Skeletal muscle satellite cell (primary cell): ENCODE measurements around the gene SLC7A9.
"Not testable (repeated sequence)": the region's sequence is repeated elsewhere in the genome, so short reads cannot be mapped to it uniquely, and the experiment has no call there.

Experiments used
- H3K27me3 ChIP-seq: 2 replicates; pipeline ENCODE4 v1.7.0; 2013; ENCODE audit warnings: low read length; ENCODE audit not compliant: control insufficient read depth, insufficient read depth
- H3K36me3 ChIP-seq: 2 replicates; pipeline ENCODE4 v1.7.0; 2013; ENCODE audit warnings: mild to moderate bottlenecking, control low read depth, low read length; ENCODE audit not compliant: insufficient read depth
- H3K4me1 ChIP-seq: 2 replicates; pipeline ENCODE4 v1.7.0; 2013; ENCODE audit warnings: low read length; ENCODE audit not compliant: control insufficient read depth, insufficient read depth
- H3K4me2 ChIP-seq: 2 replicates; pipeline ENCODE4 v1.7.0; 2013; ENCODE audit warnings: mild to moderate bottlenecking, low read length
- H3K4me3 ChIP-seq: 2 replicates; pipeline ENCODE4 v1.7.0; 2013; ENCODE audit warnings: low read length
- H3K9ac ChIP-seq: 2 replicates; pipeline ENCODE4 v1.7.0; 2013; ENCODE audit warnings: mild to moderate bottlenecking, low read depth, low read length, moderate library complexity
- H3K9me3 ChIP-seq: replicated peaks from 2 replicates; pipeline ENCODE4 v1.7.0; 2013; ENCODE audit warnings: mild to moderate bottlenecking, control low read depth, low read length

The SLC7A9 gene

GRCh38 chr19:32833388-32833787, 36.2 kb downstream of the SLC7A9 start:
- not testable (repeated sequence) for H3K9ac ChIP-seq, H3K9me3 ChIP-seq, H3K27me3 ChIP-seq, H3K4me2 ChIP-seq, H3K4me1 ChIP-seq, H3K36me3 ChIP-seq, H3K4me3 ChIP-seq

GRCh38 chr19:32832825-32833224, 36.7 kb downstream of the SLC7A9 start:
- not testable (repeated sequence) for H3K4me1 ChIP-seq, H3K4me3 ChIP-seq, H3K27me3 ChIP-seq, H3K4me2 ChIP-seq, H3K9me3 ChIP-seq, H3K36me3 ChIP-seq, H3K9ac ChIP-seq

DNA sequence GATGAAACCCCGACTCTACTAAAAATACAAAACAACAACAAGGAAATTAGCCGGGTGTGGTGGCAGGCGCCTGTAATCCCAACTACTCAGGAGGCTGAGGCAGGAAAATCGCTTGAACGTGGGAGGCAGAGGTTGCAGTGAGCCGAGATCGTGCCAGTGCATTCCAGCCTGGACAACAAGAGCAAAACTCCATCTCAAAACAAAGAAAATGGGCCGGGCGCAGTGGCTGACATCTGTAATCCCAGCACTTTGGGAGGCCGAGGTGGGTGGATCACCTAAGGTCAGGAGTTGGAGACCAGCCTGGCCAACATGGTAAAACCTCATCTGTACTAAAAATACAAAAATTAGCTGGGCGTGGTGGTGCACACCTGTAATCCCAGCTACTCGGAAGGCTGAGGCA, 37.5 kb downstream of the SLC7A9 start:
- H3K4me2 ChIP-seq, H3K36me3 ChIP-seq, H3K9ac ChIP-seq, H3K27me3 ChIP-seq, H3K9me3 ChIP-seq, H3K4me3 ChIP-seq, H3K4me1 ChIP-seq: not testable (repeated sequence)

GRCh38 chr19:32831611-32832010, 38.0 kb downstream of the SLC7A9 start:
- Histone ChIP-seq H3K27me3 (no peaks in the 10 kb centered on the region), H3K4me3 (no peak overlapping the region), H3K4me1 (no peaks in the 10 kb centered on the region), H3K9ac (no peak overlapping the region), H3K9me3 (no peaks in the 10 kb centered on the region), H3K4me2 (no peak overlapping the region), H3K36me3 (no peaks in the 10 kb centered on the region)

GRCh38 chr19:32830231-32831014, 39.1 kb downstream of the SLC7A9 start:
- H3K9me3 ChIP-seq, result no peaks in the 10 kb centered on the region
- H3K4me2 ChIP-seq, result no peak overlapping the region
- H3K27me3 ChIP-seq, result no peaks in the 10 kb centered on the region
- H3K36me3 ChIP-seq, result no peaks in the 10 kb centered on the region
- no peak overlapping the region for H3K9ac ChIP-seq
- no peaks in the 10 kb centered on the region for H3K4me1 ChIP-seq
- no peak overlapping the region for H3K4me3 ChIP-seq

- no peak overlapping the region for H3K4me3 ChIP-seq
- no peak overlapping the region for H3K9ac ChIP-seq
- H3K9me3 ChIP-seq, result no peaks in the 10 kb centered on the region
- H3K36me3 ChIP-seq, result no peaks in the 10 kb centered on the region
- H3K4me2 ChIP-seq, result no peak overlapping the region
- peaks cover 9% of the 10 kb centered on the region for H3K27me3 ChIP-seq
- H3K4me1 ChIP-seq, result no peaks in the 10 kb centered on the region
Observed at GRCh38 chr19:32829345-32829896, 40.1 kb downstream of the SLC7A9 start.

- Histone ChIP-seq H3K4me3 (no peak overlapping the region), H3K9me3 (no peaks in the 10 kb centered on the region)
Observed at GRCh38 chr19:32828643-32829344, 40.8 kb downstream of the SLC7A9 start.

DNA sequence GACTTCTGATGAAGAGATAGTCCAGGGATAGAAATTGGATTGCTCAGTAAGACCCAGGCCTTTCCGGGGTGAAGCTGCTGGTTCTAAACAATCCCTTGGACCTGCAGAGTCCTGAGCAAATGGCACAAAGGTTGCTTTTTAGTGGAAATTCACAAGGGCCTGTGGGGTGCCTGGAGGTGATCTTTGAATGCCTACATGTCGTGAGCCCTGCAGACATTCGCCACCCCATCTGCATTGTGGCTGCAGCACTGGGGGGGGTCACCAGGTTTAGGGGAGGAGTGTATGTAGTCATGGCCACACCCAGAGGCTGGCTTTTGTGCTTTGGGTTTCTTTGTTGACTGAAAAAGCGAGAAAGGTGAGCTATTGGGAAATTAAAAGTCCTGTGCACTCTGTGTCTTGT, 41.4 kb downstream of the SLC7A9 start:
- Histone ChIP-seq H3K4me3 (no peak overlapping the region), H3K4me2 (no peak overlapping the region), H3K9ac (no peak overlapping the region), H3K4me1 (no peaks in the 10 kb centered on the region), H3K36me3 (no peaks in the 10 kb centered on the region), H3K9me3 (no peaks in the 10 kb centered on the region), H3K27me3 (peaks cover 22% of the 10 kb centered on the region)

More at GRCh38 chr19:32828643-32829344, 40.8 kb downstream of the SLC7A9 start:
- H3K27me3 ChIP-seq, result peaks cover 15% of the 10 kb centered on the region
- no peak overlapping the region for H3K4me2 ChIP-seq
- no peak overlapping the region for H3K9ac ChIP-seq
- no peaks in the 10 kb centered on the region for H3K36me3 ChIP-seq
- no peaks in the 10 kb centered on the region for H3K4me1 ChIP-seq

DNA sequence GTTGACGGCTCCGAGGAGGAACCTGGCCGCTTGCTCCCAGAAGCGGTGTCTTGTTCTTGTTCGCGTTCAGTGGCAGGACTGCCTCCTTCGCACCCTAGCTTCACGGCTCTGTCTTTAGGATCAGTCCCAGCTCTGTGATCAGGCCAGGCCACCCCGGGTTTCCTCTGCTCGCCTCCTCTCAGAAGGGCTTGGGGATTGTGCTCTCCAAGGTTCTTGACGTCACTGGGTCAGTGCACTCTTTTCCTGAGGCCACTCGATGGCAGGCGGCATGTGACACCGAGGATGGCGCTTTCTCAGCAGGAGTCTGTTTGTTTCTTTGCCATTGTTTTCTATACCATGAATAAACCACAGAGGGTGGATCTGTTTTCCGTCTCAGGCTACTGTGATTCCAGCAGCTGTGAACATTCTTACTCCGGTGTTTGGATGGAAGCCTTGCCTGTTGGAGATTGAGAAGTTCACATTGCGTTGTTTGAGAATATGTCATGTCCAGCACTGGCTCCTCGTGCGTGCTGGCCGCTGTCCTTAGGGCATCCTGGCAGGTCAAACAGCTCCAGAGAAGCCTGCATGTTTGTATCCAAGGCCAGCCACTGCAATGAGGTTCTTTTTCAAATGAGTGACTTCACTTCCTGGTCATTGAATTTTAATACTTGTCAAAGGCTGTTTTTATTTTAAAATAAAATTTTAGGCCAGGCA, 44.5 kb downstream of the SLC7A9 start:
- H3K4me3 ChIP-seq, result no peak overlapping the region
- H3K4me1 ChIP-seq, result no peaks in the 10 kb centered on the region
- no peak overlapping the region for H3K9ac ChIP-seq
- no peaks in the 10 kb centered on the region for H3K36me3 ChIP-seq
- peaks cover 30% of the 10 kb centered on the region for H3K27me3 ChIP-seq
- H3K9me3 ChIP-seq, result no peaks in the 10 kb centered on the region
- H3K4me2 ChIP-seq, result no peak overlapping the region

DNA sequence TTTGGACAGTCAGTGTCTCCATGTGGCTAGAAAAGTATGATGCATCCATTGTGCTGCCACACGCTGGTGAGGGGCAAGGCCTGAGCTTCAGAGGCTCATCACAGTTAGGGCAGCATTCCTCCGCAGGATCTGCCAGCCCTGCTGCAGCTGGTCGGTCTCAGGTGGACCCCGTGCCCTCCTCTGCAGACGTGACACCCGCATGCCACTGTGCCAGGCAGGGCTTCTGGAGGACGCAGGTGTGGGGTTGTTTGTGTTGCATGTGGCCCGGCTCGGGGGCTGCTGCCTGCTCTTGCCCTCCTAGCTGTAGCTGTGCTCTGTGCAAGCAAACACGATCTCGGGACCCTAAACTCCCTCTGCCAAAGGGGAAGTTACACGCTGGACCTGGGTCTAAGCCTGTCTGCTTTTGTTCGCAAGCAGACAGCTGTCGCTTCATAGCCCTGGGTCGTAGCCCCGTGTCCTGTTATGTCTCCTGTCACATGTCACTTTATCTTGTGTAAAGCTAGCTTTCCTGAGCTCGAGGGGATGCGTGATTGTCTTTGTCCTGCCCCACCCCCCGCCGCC, 45.3 kb downstream of the SLC7A9 start:
- no peaks in the 10 kb centered on the region for H3K9me3 ChIP-seq
- peaks cover 37% of the 10 kb centered on the region for H3K27me3 ChIP-seq
- no peak overlapping the region for H3K4me3 ChIP-seq
- no peak overlapping the region for H3K4me2 ChIP-seq
- H3K9ac ChIP-seq, result no peak overlapping the region
- H3K36me3 ChIP-seq, result no peaks in the 10 kb centered on the region
- no peaks in the 10 kb centered on the region for H3K4me1 ChIP-seq

DNA sequence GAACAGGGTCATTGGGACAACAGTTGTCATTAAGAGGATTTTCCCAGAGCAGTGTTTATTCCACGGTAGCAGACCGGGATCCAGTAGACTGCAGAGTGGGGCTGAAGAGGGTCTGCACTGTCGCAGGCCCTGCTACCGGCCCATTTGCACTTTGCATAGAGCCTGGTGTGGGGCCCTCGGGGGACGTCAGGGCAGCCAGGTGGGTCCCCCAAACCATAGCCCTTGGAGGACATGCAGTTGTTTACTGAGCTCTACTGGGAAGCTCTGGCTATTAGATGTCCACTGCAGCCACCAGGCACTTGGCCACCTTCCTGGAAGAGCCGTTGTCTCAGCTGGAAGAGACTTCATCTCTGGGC, 45.8 kb downstream of the SLC7A9 start:
- Histone ChIP-seq H3K27me3 (peaks cover 38% of the 10 kb centered on the region), H3K36me3 (no peaks in the 10 kb centered on the region), H3K4me2 (no peak overlapping the region), H3K9ac (no peak overlapping the region), H3K4me1 (no peaks in the 10 kb centered on the region), H3K9me3 (no peaks in the 10 kb centered on the region), H3K4me3 (no peak overlapping the region)
